Activated naive CD4-positive, alpha-beta T cell treated with anti-CD3 and anti-CD28 coated beads for 36 hours (primary cell): ENCODE data around the gene B3GNT7. TPM values are rescaled to one million over a fixed set of nuclear protein-coding genes. Genes with fewer than 3 reads are reported as not detected.

Source experiments
- CTCF ChIA-PET: fragments of 350-600 bp; sonication (Branson Sonifier 250); formaldehyde crosslinking; loops from one replicate; lab custom pipeline; 2021; ENCODE audit warnings: antibody characterized with exemption; lab: Charles Lee
- DNase-seq: peaks from one replicate; pipeline ENCODE4 v3.0.0-alpha.2; 2020
- H3K27ac Mint-ChIP-seq: one replicate; pipeline ENCODE4 v1.8.0; 2021; ENCODE audit warnings: mild to moderate bottlenecking, mixed read lengths
- H3K27me3 Mint-ChIP-seq: one replicate; pipeline ENCODE4 v1.8.0; 2021; ENCODE audit warnings: low read depth, mixed read lengths
- H3K36me3 Mint-ChIP-seq: one replicate; pipeline ENCODE4 v1.8.0; 2021; ENCODE audit warnings: low read depth, mixed read lengths
- H3K4me1 Mint-ChIP-seq: one replicate; pipeline ENCODE4 v1.8.0; 2021; ENCODE audit warnings: low read depth, mixed read lengths
- H3K4me3 Mint-ChIP-seq: one replicate; pipeline ENCODE4 v1.8.0; 2021; ENCODE audit warnings: mild to moderate bottlenecking, moderate library complexity, mixed read lengths
- H3K9me3 Mint-ChIP-seq: one replicate; pipeline ENCODE4 v1.8.0; 2021; ENCODE audit warnings: mixed read lengths
- intact Hi-C: fragments of 100-400 bp; cut with micrococcal nuclease; formaldehyde crosslinking; loops from one replicate; pipeline ENCODE4 v1.15.1; 2023
- total RNA-seq, 2 experiments: library from RNA; stranded (reverse); gene quantifications; one replicate each; pipeline ENCODE4 v1.2.3, GENCODE V29; 2021

The B3GNT7 gene
- total RNA-seq, 2 experiments from 2014 or later = not detected

GRCh38 chr2:231411831-231412617, 16.5 kb downstream of the B3GNT7 start:
- Mint-ChIP-seq H3K36me3 (peaks cover 2% of the 10 kb centered on the region), H3K27ac (no peak overlapping the region), H3K4me1 (peaks cover 7% of the 10 kb centered on the region), H3K9me3 (peaks cover 8% of the 10 kb centered on the region), H3K4me3 (peak overlapping the region; percentile 45), H3K27me3 (peaks cover 33% of the 10 kb centered on the region)
- CTCF ChIA-PET = interaction anchor here (0.8 to 1.7 kb wide), 7 partner anchors 9 to 317 kb away, joined by 3 to 5 read pairs (median 3); no protein-coding TSS in a partner anchor
- intact Hi-C loops = loop anchor here (1.0 to 5.0 kb wide), 4 partner anchors 115 to 307 kb away; no protein-coding TSS in a partner anchor
- peak; percentile 81 for DNase-seq

DNA sequence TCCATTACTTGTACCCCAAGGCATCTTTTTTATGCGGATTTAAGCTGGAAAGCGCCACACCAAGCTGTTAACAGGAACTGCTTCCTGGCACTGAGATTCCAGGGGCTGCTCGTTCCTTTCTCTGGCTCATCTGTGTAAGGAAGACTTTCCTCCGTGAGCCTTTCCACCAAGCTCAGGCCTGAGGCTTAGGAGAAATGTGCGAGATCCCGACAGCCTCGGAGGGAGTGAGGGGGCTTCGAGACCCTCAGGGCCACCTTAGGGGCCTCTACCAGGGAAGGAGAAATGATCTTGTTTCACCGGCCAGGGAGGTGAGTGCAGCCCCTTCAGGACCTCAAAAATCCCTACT, 17.1 kb downstream of the B3GNT7 start:
- intact Hi-C loops = loop anchor here (1.0 to 5.0 kb wide), 4 partner anchors 115 to 308 kb away; no protein-coding TSS in a partner anchor
- no peak overlapping the region for H3K27ac Mint-ChIP-seq
- H3K36me3 Mint-ChIP-seq = peaks cover 2% of the 10 kb centered on the region
- H3K4me3 Mint-ChIP-seq = no peak overlapping the region
- CTCF ChIA-PET = interaction anchor here (0.7 to 1.7 kb wide), 5 partner anchors 8 to 318 kb away, joined by 3 to 5 read pairs (median 3); no protein-coding TSS in a partner anchor
- H3K27me3 Mint-ChIP-seq = peaks cover 33% of the 10 kb centered on the region
- no peak for DNase-seq
- peaks cover 6% of the 10 kb centered on the region for H3K4me1 Mint-ChIP-seq
- peaks cover 8% of the 10 kb centered on the region for H3K9me3 Mint-ChIP-seq

- peaks cover 6% of the 10 kb centered on the region for H3K4me1 Mint-ChIP-seq
- peaks cover 2% of the 10 kb centered on the region for H3K36me3 Mint-ChIP-seq
- peaks cover 33% of the 10 kb centered on the region for H3K27me3 Mint-ChIP-seq
- no peak overlapping the region for H3K4me3 Mint-ChIP-seq
- intact Hi-C loops = loop anchor here (2.0 to 5.0 kb wide), 3 partner anchors 116 to 309 kb away; no protein-coding TSS in a partner anchor
- H3K27ac Mint-ChIP-seq = no peak overlapping the region
- CTCF ChIA-PET = interaction anchor here (0.7 kb wide), 1 partner anchor 17 kb away, joined by 3 read pairs; no protein-coding TSS in a partner anchor
- H3K9me3 Mint-ChIP-seq = peaks cover 8% of the 10 kb centered on the region
- no peak for DNase-seq
These were observed 17.9 kb downstream of the B3GNT7 start for GRCh38 chr2:231413456-231413855.

DNA sequence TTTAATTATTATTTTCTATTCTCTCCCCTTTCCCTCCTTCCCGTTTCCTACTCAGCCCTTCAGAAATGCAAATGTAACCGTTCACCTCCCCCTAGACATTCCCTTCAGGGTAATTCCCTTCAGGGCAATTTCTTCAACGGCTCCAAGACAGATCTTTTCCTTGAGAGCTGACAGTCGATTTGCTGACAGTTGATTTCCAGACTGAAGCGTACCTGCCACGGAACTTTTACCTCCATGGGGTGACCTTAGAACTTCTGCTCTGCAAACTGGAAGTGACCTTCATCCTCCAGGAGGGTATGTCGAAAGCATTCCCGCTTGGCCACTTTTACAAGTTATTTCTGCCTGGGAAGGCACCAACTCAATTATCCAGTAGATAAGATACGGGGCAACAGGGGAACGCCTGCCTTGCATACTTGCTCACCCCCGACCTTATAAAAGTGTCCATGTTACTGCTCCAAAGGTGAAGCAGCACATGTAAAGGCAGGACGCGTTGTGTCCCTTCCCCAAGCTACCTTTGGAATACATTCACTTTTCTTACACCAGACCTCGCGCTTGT, 18.5 kb downstream of the B3GNT7 start:
- Mint-ChIP-seq H3K4me3 (no peak overlapping the region), H3K36me3 (peaks cover 2% of the 10 kb centered on the region), H3K9me3 (peaks cover 8% of the 10 kb centered on the region), H3K27ac (no peak overlapping the region), H3K4me1 (peaks cover 6% of the 10 kb centered on the region), H3K27me3 (peaks cover 33% of the 10 kb centered on the region)
- intact Hi-C loops = loop anchor here (2.0 to 5.0 kb wide), 3 partner anchors 117 to 309 kb away; no protein-coding TSS in a partner anchor
- DNase-seq = no peak
- CTCF ChIA-PET = no interaction called here

DNA sequence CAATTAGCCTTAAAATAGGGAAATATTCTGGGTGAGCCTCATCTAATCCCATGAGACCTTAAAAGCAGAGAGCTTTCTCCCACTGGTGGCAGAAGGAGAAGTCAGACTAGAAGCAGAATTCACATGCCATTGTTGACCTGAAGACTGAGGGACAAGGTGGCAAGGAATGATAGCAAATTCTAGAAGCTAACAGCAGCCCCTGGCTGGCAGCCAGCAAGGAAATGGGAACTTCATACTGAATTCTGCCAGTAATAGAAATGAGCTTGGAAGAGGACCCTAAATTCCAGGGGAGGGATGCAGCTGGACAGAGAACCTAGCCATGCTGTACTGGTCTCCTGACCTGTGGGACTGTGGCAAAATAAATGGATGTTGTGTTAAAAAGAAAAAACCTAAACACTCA, 19.5 kb downstream of the B3GNT7 start:
- DNase-seq = no peak
- Mint-ChIP-seq H3K4me3 (no peak overlapping the region), H3K9me3 (peaks cover 7% of the 10 kb centered on the region), H3K36me3 (peaks cover 2% of the 10 kb centered on the region), H3K27me3 (peaks cover 33% of the 10 kb centered on the region), H3K4me1 (peaks cover 6% of the 10 kb centered on the region), H3K27ac (no peak overlapping the region)
- intact Hi-C loops = no loop called here
- CTCF ChIA-PET = interaction anchor here (1.0 to 1.6 kb wide), 2 partner anchors 9 to 246 kb away, joined by 3 to 4 read pairs; no protein-coding TSS in a partner anchor

DNA sequence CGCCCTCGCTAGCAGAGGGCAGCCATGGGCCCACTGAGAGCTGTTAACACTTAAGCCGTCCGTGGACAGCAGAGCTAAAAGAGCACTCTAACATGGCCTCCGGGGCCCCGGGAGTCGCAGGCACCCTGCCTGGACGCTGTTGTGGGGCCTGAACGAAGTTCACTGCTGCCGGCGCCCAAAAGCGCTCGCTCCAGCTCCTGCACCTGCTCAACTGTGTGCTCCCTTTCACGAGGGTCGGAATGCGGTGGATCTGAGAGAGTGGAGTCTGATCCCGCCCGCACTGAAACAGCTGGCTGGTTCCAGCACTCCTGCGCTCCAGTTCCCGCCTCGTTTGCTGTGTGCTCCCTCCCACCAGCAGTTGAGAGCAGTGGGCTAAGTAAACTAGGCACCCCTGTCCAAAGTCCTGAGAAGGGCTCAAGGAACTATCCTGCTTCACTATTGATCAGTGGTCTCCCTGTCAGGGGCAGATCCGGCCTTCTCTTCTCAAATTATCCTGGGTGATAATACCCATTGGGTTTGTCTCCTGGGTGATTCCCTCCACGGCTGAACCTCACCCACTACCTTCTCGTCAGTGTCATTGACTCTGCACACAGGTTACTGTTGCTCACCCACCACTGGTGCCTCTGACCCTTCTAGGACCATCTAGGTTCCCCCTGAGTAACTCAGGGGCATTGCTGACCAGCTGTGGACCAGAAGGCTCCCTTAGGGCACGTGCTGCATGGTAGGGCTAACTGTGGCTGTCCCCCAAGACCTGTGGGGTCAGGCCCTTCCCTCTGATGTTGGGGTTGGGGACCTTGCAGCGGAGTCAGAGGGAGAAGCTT, 23.5 kb downstream of the B3GNT7 start:
- intact Hi-C loops = no loop called here
- no peaks in the 10 kb centered on the region for H3K9me3 Mint-ChIP-seq
- H3K36me3 Mint-ChIP-seq = no peaks in the 10 kb centered on the region
- H3K4me3 Mint-ChIP-seq = no peak overlapping the region
- peaks cover 8% of the 10 kb centered on the region for H3K27me3 Mint-ChIP-seq
- no peaks in the 10 kb centered on the region for H3K4me1 Mint-ChIP-seq
- no peak overlapping the region for H3K27ac Mint-ChIP-seq
- DNase-seq = no peak
- CTCF ChIA-PET = interaction anchor here (0.5 to 1.5 kb wide), 4 partner anchors 33 to 366 kb away, joined by 3 to 4 read pairs (median 3); no protein-coding TSS in a partner anchor

DNA sequence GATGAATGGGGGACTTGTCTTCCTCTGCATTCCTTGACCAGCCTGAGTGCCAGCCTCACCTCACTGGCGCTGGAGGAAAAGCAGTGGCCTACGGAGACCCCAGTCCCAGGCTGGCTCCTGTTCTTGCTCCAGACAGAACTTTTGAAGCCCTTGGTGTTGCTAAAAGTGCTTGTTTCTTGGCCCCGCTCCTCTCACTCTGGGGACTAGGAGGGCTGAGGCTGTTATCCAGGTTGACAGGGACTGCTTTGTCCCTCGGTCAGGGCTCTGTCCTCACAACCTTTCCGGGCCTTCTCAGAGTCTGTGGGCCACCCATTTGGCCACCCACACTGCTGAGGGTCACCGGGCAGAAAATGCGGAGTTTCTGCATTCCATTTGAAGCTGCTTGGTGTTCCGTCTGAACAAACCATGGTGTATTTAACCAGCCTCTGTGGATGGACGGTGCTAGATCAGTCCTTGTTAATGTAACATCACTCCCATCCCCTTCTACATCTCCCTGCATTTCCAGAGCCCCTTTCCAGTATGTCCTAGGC, 25.6 kb downstream of the B3GNT7 start:
- H3K4me1 Mint-ChIP-seq = peaks cover 5% of the 10 kb centered on the region
- H3K4me3 Mint-ChIP-seq = no peak overlapping the region
- CTCF ChIA-PET = interaction anchor here (0.9 to 1.4 kb wide), 3 partner anchors 9 to 194 kb away, joined by 3 read pairs; no protein-coding TSS in a partner anchor
- no peaks in the 10 kb centered on the region for H3K27me3 Mint-ChIP-seq
- intact Hi-C loops = no loop called here
- no peak for DNase-seq
- H3K36me3 Mint-ChIP-seq = no peaks in the 10 kb centered on the region
- no peak overlapping the region for H3K27ac Mint-ChIP-seq
- H3K9me3 Mint-ChIP-seq = no peaks in the 10 kb centered on the region

GRCh38 chr2:231422056-231422455, 26.5 kb downstream of the B3GNT7 start:
- H3K4me3 Mint-ChIP-seq = no peak overlapping the region
- H3K9me3 Mint-ChIP-seq = no peaks in the 10 kb centered on the region
- intact Hi-C loops = no loop called here
- CTCF ChIA-PET = interaction anchor here (0.6 kb wide), 1 partner anchor 131 kb away, joined by 4 read pairs; no protein-coding TSS in a partner anchor
- no peak for DNase-seq
- H3K36me3 Mint-ChIP-seq = no peaks in the 10 kb centered on the region
- H3K27ac Mint-ChIP-seq = no peak overlapping the region
- H3K27me3 Mint-ChIP-seq = no peaks in the 10 kb centered on the region
- peaks cover 14% of the 10 kb centered on the region for H3K4me1 Mint-ChIP-seq

GRCh38 chr2:231423176-231423575, 27.7 kb downstream of the B3GNT7 start:
- no peak overlapping the region for H3K27ac Mint-ChIP-seq
- no peaks in the 10 kb centered on the region for H3K27me3 Mint-ChIP-seq
- peaks cover 14% of the 10 kb centered on the region for H3K4me1 Mint-ChIP-seq
- no peaks in the 10 kb centered on the region for H3K36me3 Mint-ChIP-seq
- DNase-seq = no peak
- CTCF ChIA-PET = no interaction called here
- no peaks in the 10 kb centered on the region for H3K9me3 Mint-ChIP-seq
- H3K4me3 Mint-ChIP-seq = no peak overlapping the region
- intact Hi-C loops = no loop called here

GRCh38 chr2:231425291-231425810, 29.8 kb downstream of the B3GNT7 start:
- no peaks in the 10 kb centered on the region for H3K27me3 Mint-ChIP-seq
- intact Hi-C loops = no loop called here
- no peak for DNase-seq
- H3K9me3 Mint-ChIP-seq = peaks cover 4% of the 10 kb centered on the region
- H3K4me1 Mint-ChIP-seq = peaks cover 14% of the 10 kb centered on the region
- CTCF ChIA-PET = interaction anchor here (0.6 to 1.1 kb wide), 3 partner anchors 26 to 940 kb away, joined by 3 to 4 read pairs (median 4); no protein-coding TSS in a partner anchor
- no peak overlapping the region for H3K27ac Mint-ChIP-seq
- H3K4me3 Mint-ChIP-seq = no peak overlapping the region
- no peaks in the 10 kb centered on the region for H3K36me3 Mint-ChIP-seq
